GM18858 (cell line): Measurements from ENCODE around the gene FOXN1.
"Not testable (repeated sequence)": the region's sequence is repeated elsewhere in the genome, so short reads cannot be mapped to it uniquely, and the experiment has no call there.

Source experiments
- ATAC-seq: cut with Tn5 transposase; IDR thresholded peaks from one replicate; pipeline ENCODE4 v1.9.1; 2021; ENCODE audit not compliant: unreplicated experiment

FOXN1 gene

DNA sequence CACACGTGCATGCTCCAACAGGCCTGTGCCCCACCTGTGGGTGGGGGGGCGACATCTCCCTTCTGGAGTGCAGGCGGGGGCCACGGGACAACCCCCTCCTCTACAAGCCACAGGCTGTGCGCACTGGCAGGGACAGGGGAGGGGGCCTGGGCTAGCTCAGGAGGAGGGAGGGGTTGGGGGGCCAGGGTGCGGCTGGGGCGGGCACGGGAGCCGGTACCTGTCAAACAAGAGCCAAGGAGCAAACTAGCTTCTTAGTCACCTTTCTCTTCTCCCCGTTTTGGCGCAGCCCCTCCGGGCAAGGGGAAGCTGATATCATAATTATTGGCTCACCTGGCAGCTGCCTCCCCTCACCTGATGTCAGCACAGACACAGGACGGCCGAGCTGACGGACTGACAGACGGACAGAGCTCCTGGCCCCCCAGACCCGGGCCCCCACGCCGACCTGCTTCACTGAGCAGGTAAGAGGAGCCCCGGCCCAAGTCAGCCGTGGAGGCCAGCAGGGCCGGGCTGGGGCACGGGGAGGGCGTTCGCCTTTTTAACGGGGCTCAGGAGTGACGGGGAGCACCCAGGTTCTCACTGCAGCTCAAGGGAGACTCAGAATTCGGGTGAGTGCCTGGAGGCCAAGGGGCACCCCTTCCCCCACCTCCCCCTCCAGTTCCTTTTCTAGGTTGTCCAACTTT is at the start of gene FOXN1:
Gene FOXN1 (plus strand): TSS at position 363 of the 680 bp plus-strand sequence. CDS start 17,622 bp downstream, outside the sequence.
- no peak for ATAC-seq

GRCh38 chr17:28457890-28458289 is 48.3 kb upstream of the FOXN1 start:
- ATAC-seq: no peak

GRCh38 chr17:28458881-28459280 is 47.3 kb upstream of the FOXN1 start:
- ATAC-seq: not testable (repeated sequence)

DNA sequence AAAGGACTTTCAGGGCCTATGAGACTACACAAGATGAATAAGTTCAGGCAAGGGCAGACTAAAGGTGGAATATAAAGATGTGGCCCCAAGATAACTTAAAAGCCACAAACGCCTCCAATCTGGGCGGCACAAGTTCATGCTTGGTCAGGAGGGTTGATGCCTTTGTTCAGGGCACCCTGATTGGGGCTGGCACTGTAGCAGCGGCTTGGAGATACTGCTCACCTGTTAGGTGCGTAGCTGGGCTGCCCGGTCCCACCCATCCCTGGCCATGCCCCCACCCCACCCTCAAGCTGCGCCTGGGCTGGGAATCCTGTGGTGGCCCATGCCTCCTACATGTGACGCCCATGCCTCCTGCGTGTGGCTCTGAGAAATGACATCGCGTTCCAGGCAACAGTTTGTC is 45.2 kb upstream of the FOXN1 start:
- ATAC-seq: no peak

- ATAC-seq: no peak
Observed at GRCh38 chr17:28466001-28466400, 40.1 kb upstream of the FOXN1 start.

- no peak for ATAC-seq
Observed at GRCh38 chr17:28466521-28467048, 39.6 kb upstream of the FOXN1 start.

DNA sequence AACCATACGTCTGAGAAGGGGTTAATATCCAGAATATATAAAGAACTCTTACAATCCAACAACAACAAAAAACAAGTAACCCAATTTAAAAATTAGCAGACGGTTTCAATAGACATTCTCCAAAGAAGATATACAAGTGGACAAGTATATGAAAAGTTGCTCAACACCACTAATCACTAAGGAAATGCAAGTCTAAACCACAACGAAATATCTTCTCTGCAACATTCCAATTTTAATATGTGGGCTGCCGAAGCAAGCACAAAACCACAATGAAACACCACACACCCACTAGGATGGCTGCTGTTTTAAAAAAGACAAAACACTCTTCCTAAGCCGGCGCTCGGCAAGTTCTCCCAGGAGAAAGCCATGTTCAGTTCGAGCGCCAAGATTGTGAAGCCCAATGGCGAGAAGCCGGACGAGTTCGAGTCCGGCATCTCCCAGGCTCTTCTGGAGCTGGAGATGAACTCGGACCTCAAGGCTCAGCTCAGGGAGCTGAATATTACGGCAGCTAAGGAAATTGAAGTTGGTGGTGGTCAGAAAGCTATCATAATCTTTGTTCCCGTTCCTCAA is 38.6 kb upstream of the FOXN1 start:
- ATAC-seq: no peak

DNA sequence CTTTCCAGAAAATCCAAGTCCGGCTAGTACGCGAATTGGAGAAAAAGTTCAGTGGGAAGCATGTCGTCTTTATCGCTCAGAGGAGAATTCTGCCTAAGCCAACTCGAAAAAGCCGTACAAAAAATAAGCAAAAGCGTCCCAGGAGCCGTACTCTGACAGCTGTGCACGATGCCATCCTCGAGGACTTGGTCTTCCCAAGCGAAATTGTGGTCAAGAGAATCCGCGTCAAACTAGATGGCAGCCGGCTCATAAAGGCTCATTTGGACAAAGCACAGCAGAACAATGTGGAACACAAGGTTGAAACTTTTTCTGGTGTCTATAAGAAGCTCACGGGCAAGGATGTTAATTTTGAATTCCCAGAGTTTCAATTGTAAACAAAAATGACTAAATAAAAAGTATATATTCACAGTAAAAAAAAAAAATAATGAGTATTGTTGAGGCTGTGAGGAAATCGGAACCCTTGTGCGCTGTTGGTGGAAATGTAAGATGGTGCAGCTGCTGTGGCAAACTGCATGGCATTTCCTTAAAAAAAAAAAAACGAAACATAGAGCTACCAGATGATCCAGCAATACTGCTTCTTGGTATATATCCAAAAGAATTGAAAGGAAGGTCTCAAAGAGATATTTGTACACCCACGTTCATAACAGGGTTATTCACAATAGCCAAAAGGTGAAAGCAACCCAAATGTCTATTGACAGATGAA is 38.0 kb upstream of the FOXN1 start:
- not testable (repeated sequence) for ATAC-seq

DNA sequence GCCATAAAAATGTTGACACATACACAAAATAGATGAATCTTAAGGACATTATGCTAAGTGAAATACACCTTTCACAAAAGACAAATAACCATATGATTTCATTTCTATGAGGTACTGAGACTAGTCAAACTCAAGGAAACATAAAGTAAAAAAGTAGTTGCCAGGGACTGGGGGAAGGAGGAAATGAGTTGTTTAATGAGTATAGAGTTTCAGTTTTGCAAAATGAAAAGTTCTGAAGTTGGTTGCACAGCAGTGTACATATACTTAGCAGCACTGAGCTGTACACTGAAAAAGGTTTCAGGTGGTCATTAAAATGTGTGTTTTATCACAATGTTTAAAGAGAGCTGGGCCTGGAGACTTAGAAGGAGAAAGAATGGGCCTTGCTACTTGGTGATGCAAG is 37.4 kb upstream of the FOXN1 start:
- peak; percentile 79 for ATAC-seq

GRCh38 chr17:28469376-28469775 is 36.8 kb upstream of the FOXN1 start:
- no peak for ATAC-seq

- ATAC-seq: no peak
Observed at GRCh38 chr17:28470266-28470913, 35.8 kb upstream of the FOXN1 start.

- no peak for ATAC-seq
Observed at GRCh38 chr17:28470914-28471366, 35.2 kb upstream of the FOXN1 start.

DNA sequence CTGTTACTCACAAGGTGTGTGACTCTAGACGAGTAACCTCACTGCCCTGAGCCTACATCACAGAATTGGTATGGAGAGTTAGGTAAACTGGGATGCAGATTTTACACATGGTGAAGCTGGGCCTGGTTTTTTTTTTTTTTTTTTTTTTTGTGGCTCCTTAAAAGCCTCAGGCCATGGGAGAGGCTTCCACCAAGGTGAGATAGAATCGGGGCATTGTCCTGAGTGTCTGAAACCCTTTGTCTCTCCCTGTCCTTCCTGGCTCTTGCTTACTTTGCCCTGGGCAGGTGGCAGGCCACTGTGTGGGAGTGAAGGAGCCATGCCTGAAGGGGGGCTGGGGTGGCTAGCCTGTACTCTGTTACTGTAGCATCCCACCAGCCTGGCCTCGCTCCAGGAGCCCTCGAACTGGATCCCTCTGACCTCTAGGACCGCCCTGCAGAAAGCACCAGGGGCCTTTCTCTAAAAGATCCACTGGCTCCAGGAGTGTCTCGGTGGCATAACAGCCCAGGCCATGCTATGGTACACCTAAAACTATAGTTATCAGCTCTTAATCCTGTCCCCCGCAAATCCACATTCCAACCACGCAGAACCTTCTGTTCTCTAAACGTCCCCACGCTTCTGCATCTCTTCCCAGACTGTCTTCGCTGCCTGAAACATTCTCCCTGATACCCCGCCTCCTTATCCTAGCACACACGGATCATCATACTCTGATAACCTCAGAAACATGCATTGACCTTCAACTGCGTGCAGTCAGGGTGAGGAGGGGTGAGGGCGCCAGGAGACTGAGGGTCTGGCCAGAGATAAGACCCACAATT is 34.4 kb upstream of the FOXN1 start:
- no peak for ATAC-seq

DNA sequence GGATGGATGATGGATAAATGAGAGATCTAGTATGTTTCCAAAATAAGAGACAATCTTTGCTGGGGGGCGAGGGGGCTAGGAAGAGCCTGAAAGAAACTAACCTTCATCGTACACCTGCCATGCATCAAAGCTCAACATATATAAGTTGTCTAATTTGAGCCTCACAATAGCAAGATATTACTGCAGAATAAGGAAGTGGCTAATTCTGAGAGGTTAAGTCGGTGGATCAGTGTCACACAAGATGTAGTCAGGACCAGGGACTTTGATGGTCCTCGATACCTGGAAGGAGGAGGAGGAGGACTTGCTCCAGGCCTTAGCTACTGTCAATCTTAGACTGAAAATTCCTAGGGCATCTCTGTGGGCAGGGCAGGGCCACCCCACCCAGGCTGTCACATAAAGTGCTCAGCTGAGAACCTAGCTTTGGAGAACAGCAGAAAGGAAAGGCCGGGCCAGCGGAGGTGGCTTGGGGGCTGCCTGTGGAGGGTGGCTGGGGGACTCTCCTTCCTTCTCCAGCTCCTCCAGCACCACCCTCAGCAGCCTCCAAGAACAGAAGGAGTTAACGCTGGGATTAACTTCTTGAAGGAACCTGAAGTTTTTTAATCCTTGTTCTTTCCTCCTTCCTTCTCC is 33.2 kb upstream of the FOXN1 start:
- ATAC-seq: no peak

GRCh38 chr17:28473542-28473941 is 32.6 kb upstream of the FOXN1 start, which contains the start of gene SLC13A2:
SLC13A2 (plus strand) TSS chr17:28473644; CDS start chr17:28473713, 69 bp downstream.
- ATAC-seq: no peak

GRCh38 chr17:28474111-28474531 is 32.0 kb upstream of the FOXN1 start:
- ATAC-seq: no peak

DNA sequence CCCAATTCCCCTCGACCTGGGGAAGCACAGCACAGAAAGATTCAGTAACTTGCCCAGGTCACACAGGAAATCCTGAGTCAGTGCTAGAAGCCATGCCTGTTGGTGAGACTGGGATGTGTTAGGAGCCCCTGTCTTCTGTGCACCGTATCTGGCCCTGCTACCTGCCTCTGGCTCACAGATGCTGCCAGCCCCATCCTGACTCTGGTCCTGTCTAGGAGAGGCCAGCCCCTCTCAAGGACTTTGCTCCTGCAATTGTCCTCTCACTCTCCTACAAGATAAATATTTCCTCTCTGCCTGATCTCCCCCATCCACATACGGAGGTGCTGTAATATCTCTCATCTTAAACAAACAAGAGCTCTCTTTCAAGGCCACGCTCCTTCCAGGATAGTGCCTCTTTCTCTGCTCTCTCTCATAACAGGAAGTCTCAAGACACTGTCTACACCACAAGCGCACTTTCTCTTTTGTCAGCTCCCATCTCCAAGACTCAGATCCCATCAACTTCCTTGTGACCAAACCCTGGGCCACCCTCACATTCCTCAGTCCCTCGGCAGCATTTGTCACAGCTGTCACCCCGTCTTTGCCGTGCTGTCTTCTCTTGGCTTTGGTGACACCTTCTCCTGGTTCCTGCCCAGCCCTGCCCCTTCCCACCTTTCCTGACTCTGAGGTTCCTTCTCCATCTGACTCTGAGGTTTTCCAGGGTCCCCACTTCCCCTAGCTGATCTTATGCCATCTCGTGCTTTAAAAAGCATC is 30.8 kb upstream of the FOXN1 start:
- no peak for ATAC-seq

GRCh38 chr17:28476076-28476865 is 29.9 kb upstream of the FOXN1 start:
- ATAC-seq: no peak
